Naive thymus-derived CD4-positive, alpha-beta T cell (primary cell): ENCODE data around the gene ZNF253. TPM values are rescaled to one million over a fixed set of nuclear protein-coding genes. Genes with fewer than 3 reads are reported as not detected.
"Not testable (repeated sequence)": the region's sequence is repeated elsewhere in the genome, so short reads cannot be mapped to it uniquely, and the experiment has no call there.

Experiments
- ATAC-seq: fragments of 150-1000 bp; cut with Tn5 transposase; 2 replicates; pipeline ENCODE4 v1.10.0; 2021; ENCODE audit warnings: mild to moderate bottlenecking, moderate library complexity
- CTCF ChIA-PET: fragments of 350-600 bp; sonication (Branson Sonifier 250); formaldehyde crosslinking; loops from one replicate; lab custom pipeline; 2021; ENCODE audit warnings: antibody characterized with exemption; lab: Charles Lee
- POLR2A ChIA-PET: fragments of 350-600 bp; sonication (Branson Sonifier 250); formaldehyde crosslinking; loops from one replicate; lab custom pipeline; 2021; ENCODE audit warnings: antibody characterized with exemption, inconsistent platforms; lab: Charles Lee
- DNase-seq, 9 donors: peaks; one replicate each; pipeline versions ENCODE4 v3.0.0 to v3.0.0-alpha.2; 2020 to 2022; ENCODE audit warnings: mixed read lengths in 1 of 9
- H3K27ac ChIP-seq: one replicate; pipeline ENCODE4 v1.7.0; 2013; ENCODE audit warnings: mild to moderate bottlenecking, low read depth, low read length, moderate library complexity
- H3K27me3 ChIP-seq, 2 donors: one replicate each; pipeline ENCODE4 v1.7.0; 2013; ENCODE audit warnings: low read length in 2 of 2, mild to moderate bottlenecking in 2 of 2, moderate library complexity in 2 of 2; ENCODE audit not compliant: control insufficient read depth in 2 of 2, insufficient read depth in 2 of 2
- H3K36me3 ChIP-seq, 3 experiments: 1 replicate in 2 of 3; 2 replicates in 1 of 3; pipeline ENCODE4 v1.7.0; 2013; ENCODE audit warnings: low read length in 3 of 3, mild to moderate bottlenecking in 3 of 3, moderate library complexity in 1 of 3; ENCODE audit not compliant: insufficient read depth in 3 of 3, control insufficient read depth in 2 of 3
- H3K4me1 ChIP-seq, 2 donors: one replicate each; pipeline ENCODE4 v1.7.0; 2013; ENCODE audit warnings: low read length in 2 of 2, mild to moderate bottlenecking in 2 of 2, moderate library complexity in 1 of 2; ENCODE audit not compliant: control insufficient read depth in 2 of 2, insufficient read depth in 2 of 2
- H3K4me3 ChIP-seq: 2 replicates; pipeline ENCODE4 v1.7.0; 2013; ENCODE audit warnings: mild to moderate bottlenecking, low read length
- H3K9me3 ChIP-seq, 3 experiments: 1 replicate in 2 of 3; 2 replicates in 1 of 3; pipeline ENCODE4 v1.7.0; 2013; ENCODE audit warnings: low read length in 3 of 3; ENCODE audit not compliant: control insufficient read depth in 2 of 3
- H3K27ac Mint-ChIP-seq, 9 donors: one replicate each; pipeline ENCODE4 v1.8.0; 2020 to 2022; ENCODE audit warnings: mixed read lengths in 9 of 9, mild to moderate bottlenecking in 8 of 9, moderate library complexity in 5 of 9, inconsistent platforms in 2 of 9
- H3K27me3 Mint-ChIP-seq, 5 donors: one replicate each; pipeline ENCODE4 v1.8.0; 2021 to 2022; ENCODE audit warnings: mixed read lengths in 5 of 5, mild to moderate bottlenecking in 1 of 5
- H3K36me3 Mint-ChIP-seq, 5 donors: one replicate each; pipeline ENCODE4 v1.8.0; 2020 to 2022; ENCODE audit warnings: mixed read lengths in 5 of 5, mild to moderate bottlenecking in 3 of 5, inconsistent platforms in 1 of 5
- H3K4me1 Mint-ChIP-seq, 7 donors: one replicate each; pipeline ENCODE4 v1.8.0; 2020 to 2022; ENCODE audit warnings: mixed read lengths in 7 of 7, mild to moderate bottlenecking in 3 of 7, inconsistent platforms in 1 of 7
- H3K4me3 Mint-ChIP-seq, 10 donors: one replicate each; pipeline ENCODE4 v1.8.0; 2020 to 2022; ENCODE audit warnings: mild to moderate bottlenecking in 10 of 10, mixed read lengths in 10 of 10, moderate library complexity in 6 of 10, inconsistent platforms in 2 of 10
- H3K9me3 Mint-ChIP-seq, 11 donors: one replicate each; pipeline ENCODE4 v1.8.0; 2020 to 2022; ENCODE audit warnings: mixed read lengths in 11 of 11, mild to moderate bottlenecking in 4 of 11, inconsistent platforms in 1 of 11, moderate library complexity in 1 of 11
- intact Hi-C, 2 donors: fragments of 100-400 bp; cut with micrococcal nuclease; formaldehyde crosslinking; loops; one replicate each; pipeline ENCODE4 v1.15.1; 2023
- polyA plus RNA-seq, 2 donors: library from polyadenylated mRNA; unstranded; fragments of 300-500 nt; fragmentation: Illumina TruSeq; gene quantifications; one replicate each; pipeline ENCODE4 v1.2.3, GENCODE V29; 2021
- total RNA-seq, 6 experiments: library from RNA in 5 of 6; stranded (reverse) in 5 of 6; gene quantifications; 1 replicate in 5 of 6; 2 replicates in 1 of 6; pipeline ENCODE4 v1.2.3 and lab custom pipeline; 2021 to 2026

Gene ZNF253
- total and polyA plus RNA-seq, 7 experiments from 2014 or later = 9.5 to 33.8 (median 14.8) TPM

GRCh38 chr19:19851740-19852139 is 13.9 kb upstream of the ZNF253 start:
- H3K27me3 ChIP-seq, H3K36me3 ChIP-seq, CTCF ChIA-PET, H3K4me1 ChIP-seq, H3K27ac Mint-ChIP-seq, H3K4me3 ChIP-seq, intact Hi-C loops, H3K36me3 Mint-ChIP-seq, H3K27me3 Mint-ChIP-seq, DNase-seq, ATAC-seq, H3K9me3 ChIP-seq, H3K27ac ChIP-seq, H3K4me3 Mint-ChIP-seq, H3K4me1 Mint-ChIP-seq: not testable (repeated sequence)
- H3K9me3 Mint-ChIP-seq = peaks cover 0 to 20% (median 0%) of the 10 kb centered on the region in 11 donors
- POLR2A ChIA-PET = interaction anchor here (0.6 to 0.8 kb wide), 2 partner anchors 25 to 166 kb away, joined by 3 read pairs; no protein-coding TSS in a partner anchor

- no peak overlapping the region for H3K27ac ChIP-seq
- no peaks in the 10 kb centered on the region for H3K4me1 ChIP-seq
- CTCF ChIA-PET = no interaction called here
- Mint-ChIP-seq H3K36me3 (peaks cover 0 to 20% (median 13%) of the 10 kb centered on the region in 5 donors), H3K27me3 (no peaks in the 10 kb centered on the region), H3K4me3 (no peak overlapping the region), H3K27ac (no peak overlapping the region), H3K9me3 (peaks cover 0 to 40% (median 0%) of the 10 kb centered on the region in 11 donors), H3K4me1 (peaks cover 2 to 21% (median 11%) of the 10 kb centered on the region in 7 donors)
- ATAC-seq (no peak), DNase-seq (no peak)
- no peaks in the 10 kb centered on the region for H3K36me3 ChIP-seq
- no peaks in the 10 kb centered on the region for H3K9me3 ChIP-seq
- POLR2A ChIA-PET = no interaction called here
- intact Hi-C loops = no loop called here
- no peak overlapping the region for H3K4me3 ChIP-seq
- no peaks in the 10 kb centered on the region for H3K27me3 ChIP-seq
Measured at GRCh38 chr19:19858751-19859150, 6.9 kb upstream of the ZNF253 start.

DNA sequence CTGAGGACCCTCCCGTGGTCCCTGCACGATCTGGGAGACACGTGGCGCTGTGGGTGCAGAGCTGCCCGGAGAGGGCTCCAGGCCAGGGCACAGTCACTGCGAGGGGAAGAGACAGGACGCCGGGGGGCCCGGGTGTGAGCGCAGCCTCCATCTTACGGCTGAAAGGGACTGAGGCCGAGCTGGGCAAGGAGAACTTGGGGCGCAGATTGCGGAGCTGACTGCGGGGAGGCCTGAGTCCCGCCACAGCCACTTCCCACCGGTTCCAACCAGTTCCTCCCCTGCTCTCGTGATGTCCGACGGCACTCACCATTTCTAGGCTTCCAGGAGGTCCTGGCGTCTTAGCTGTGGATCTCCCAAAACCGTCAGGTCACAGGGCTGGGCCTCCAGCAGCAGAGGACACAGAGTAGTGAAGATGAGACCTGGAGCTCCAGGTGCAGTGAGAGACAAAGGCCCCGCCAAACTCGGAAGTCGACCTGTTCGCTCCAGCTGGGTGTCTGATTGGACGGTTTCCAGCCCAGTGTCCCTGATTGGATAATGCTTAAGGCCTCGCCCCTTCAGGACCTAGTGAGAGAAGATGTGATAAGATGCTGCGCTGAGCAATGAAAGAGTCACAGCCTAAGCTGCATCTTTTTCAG is 4.8 kb upstream of the ZNF253 start:
- Mint-ChIP-seq H3K9me3 (peaks cover 0 to 31% (median 0%) of the 10 kb centered on the region in 11 donors), H3K27me3 (no peaks in the 10 kb centered on the region), H3K36me3 (peaks cover 0 to 19% (median 7%) of the 10 kb centered on the region in 5 donors), H3K4me3 (peak overlapping the region; percentile 43 to 81 (median 68)), H3K27ac (peak overlapping the region in 7 of 9 donors; percentile 0 to 77 (median 52)), H3K4me1 (peaks cover 5 to 15% (median 8%) of the 10 kb centered on the region in 7 donors)
- H3K9me3 ChIP-seq = no peaks in the 10 kb centered on the region
- no peaks in the 10 kb centered on the region for H3K4me1 ChIP-seq
- POLR2A ChIA-PET = interaction anchor here (0.6 to 3.6 kb wide), 9 partner anchors 10 to 1953 kb away, joined by 3 to 21 read pairs (median 6); partner anchors contain the start of genes ZNF14, ZNF506 and ZNF93
- H3K4me3 ChIP-seq = peak overlapping the region; percentile 41
- CTCF ChIA-PET = no interaction called here
- ATAC-seq (peak; percentile 76), DNase-seq (peak in 8 of 9 donors; percentile 35 to 78 (median 62))
- peak overlapping the region; percentile 35 for H3K27ac ChIP-seq
- H3K27me3 ChIP-seq = no peaks in the 10 kb centered on the region
- intact Hi-C loops = no loop called here
- H3K36me3 ChIP-seq = no peaks in the 10 kb centered on the region

DNA sequence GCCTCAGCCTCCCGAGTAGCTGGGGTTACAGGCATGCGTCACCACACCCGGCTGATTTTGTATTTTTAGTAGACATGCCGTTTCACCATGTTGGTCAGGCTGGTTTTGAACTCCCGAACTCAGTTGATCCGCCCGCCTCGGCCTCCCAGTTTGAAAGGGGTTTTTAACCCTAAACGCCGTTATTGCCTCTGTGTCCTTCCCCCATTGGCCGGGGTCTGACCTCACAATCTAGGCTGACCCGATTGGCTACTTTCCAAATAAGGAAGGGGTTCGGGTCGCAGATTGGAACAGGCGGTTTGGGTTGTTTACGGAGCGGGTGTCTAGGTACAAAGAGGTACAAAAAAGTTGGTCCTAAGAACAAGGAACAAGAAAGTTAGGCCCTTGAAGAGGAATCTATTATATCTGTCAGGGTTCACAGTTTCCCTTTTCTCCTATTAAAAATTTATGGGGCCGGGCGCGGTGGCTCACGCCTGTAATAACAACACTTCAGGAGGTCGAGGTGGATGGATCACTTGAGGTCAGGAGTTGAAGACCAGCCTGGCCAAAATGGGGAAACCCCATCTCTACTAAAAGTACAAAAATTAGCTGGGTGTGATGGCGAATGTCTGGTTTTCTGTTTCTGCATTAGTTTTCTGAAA is 1.0 kb downstream of the ZNF253 start:
- Histone ChIP-seq H3K27me3 (no peaks in the 10 kb centered on the region), H3K36me3 (no peaks in the 10 kb centered on the region), H3K4me3 (peak overlapping the region; percentile 93), H3K9me3 (no peaks in the 10 kb centered on the region), H3K27ac (peak overlapping the region; percentile 86), H3K4me1 (peaks cover 7 to 13% of the 10 kb centered on the region in 2 donors)
- H3K4me1 Mint-ChIP-seq = peaks cover 25 to 45% (median 36%) of the 10 kb centered on the region in 7 donors
- H3K27ac Mint-ChIP-seq = peak overlapping the region; percentile 96 to 100 (median 99)
- peak overlapping the region; percentile 98 to 100 (median 100) for H3K4me3 Mint-ChIP-seq
- CTCF ChIA-PET = interaction anchor here (0.6 to 1.8 kb wide), 2 partner anchors 45 to 536 kb away, joined by 4 to 5 read pairs; partner anchors contain the start of gene ZNF506
- peaks cover 0 to 23% (median 0%) of the 10 kb centered on the region in 11 donors for H3K9me3 Mint-ChIP-seq
- no peaks in the 10 kb centered on the region for H3K27me3 Mint-ChIP-seq
- peaks cover 0 to 50% (median 8%) of the 10 kb centered on the region in 5 donors for H3K36me3 Mint-ChIP-seq
- POLR2A ChIA-PET = interaction anchor here (0.7 to 8.2 kb wide), 24 partner anchors 10 to 1988 kb away, joined by 3 to 130 read pairs (median 5); partner anchors contain the start of genes ATP13A1, GMIP, ZNF101 and ZNF14
- DNase-seq = peak in 4 of 9 donors; percentile 27 to 47 (median 42)
- intact Hi-C loops = loop anchor here (1.0 to 5.0 kb wide), 9 partner anchors 34 to 1156 kb away; partner anchors contain the start of genes ZNF93 (in 2 of the 2), ZNF101 (in 1 of the 2), ZNF14 (in 1 of the 2) and ZNF430 (in 1 of the 2)
- ATAC-seq = peak; percentile 22

GRCh38 chr19:19870086-19870485 is 4.4 kb downstream of the ZNF253 start:
- intact Hi-C loops, H3K4me3 ChIP-seq, H3K9me3 ChIP-seq, H3K36me3 ChIP-seq, DNase-seq, H3K4me3 Mint-ChIP-seq, CTCF ChIA-PET, H3K27ac ChIP-seq, H3K27ac Mint-ChIP-seq, ATAC-seq, H3K27me3 ChIP-seq, H3K27me3 Mint-ChIP-seq: not testable (repeated sequence)
- peaks cover 28 to 55% (median 49%) of the 10 kb centered on the region in 7 donors for H3K4me1 Mint-ChIP-seq
- peaks cover 7 to 13% of the 10 kb centered on the region in 2 donors for H3K4me1 ChIP-seq
- H3K36me3 Mint-ChIP-seq = peaks cover 0 to 68% (median 29%) of the 10 kb centered on the region in 5 donors
- H3K9me3 Mint-ChIP-seq = peaks cover 0 to 31% (median 0%) of the 10 kb centered on the region in 11 donors
- POLR2A ChIA-PET = interaction anchor here (1.2 to 3.1 kb wide), 6 partner anchors 9 to 202 kb away, joined by 3 to 17 read pairs (median 7); partner anchors contain the start of genes ZNF101, ZNF14, ZNF506 and ZNF93

- Histone ChIP-seq H3K4me3 (no peak overlapping the region), H3K27ac (no peak overlapping the region), H3K4me1 (peaks cover 7 to 13% of the 10 kb centered on the region in 2 donors), H3K27me3 (no peaks in the 10 kb centered on the region), H3K9me3 (peaks cover 0 to 3% (median 0%) of the 10 kb centered on the region in 3 experiments), H3K36me3 (peaks cover 0 to 10% (median 6%) of the 10 kb centered on the region in 3 experiments)
- H3K4me3 Mint-ChIP-seq = peak overlapping the region in 4 of 10 donors; percentile 5 to 55 (median 16)
- peaks cover 0 to 46% (median 0%) of the 10 kb centered on the region in 11 donors for H3K9me3 Mint-ChIP-seq
- DNase-seq (no peak), ATAC-seq (no peak)
- H3K27me3 Mint-ChIP-seq = no peaks in the 10 kb centered on the region
- POLR2A ChIA-PET = interaction anchor here (1.0 to 3.1 kb wide), 7 partner anchors 11 to 204 kb away, joined by 4 to 17 read pairs (median 7); partner anchors contain the start of genes ZNF101, ZNF14 and ZNF506
- peak overlapping the region in 7 of 9 donors; percentile 10 to 82 (median 69) for H3K27ac Mint-ChIP-seq
- intact Hi-C loops = no loop called here
- CTCF ChIA-PET = interaction anchor here (0.9 to 1.0 kb wide), 2 partner anchors 11 to 98 kb away, joined by 3 read pairs; no protein-coding TSS in a partner anchor
- peaks cover 0 to 73% (median 37%) of the 10 kb centered on the region in 5 donors for H3K36me3 Mint-ChIP-seq
- H3K4me1 Mint-ChIP-seq = peaks cover 21 to 59% (median 52%) of the 10 kb centered on the region in 7 donors
Measured at GRCh38 chr19:19871932-19872331, 6.2 kb downstream of the ZNF253 start.
